Memory B cell (primary cell): ENCODE results near the gene SLC12A5.
"Not testable (repeated sequence)": the region's sequence is repeated elsewhere in the genome, so short reads cannot be mapped to it uniquely, and the experiment has no call there.

Experiments
- ATAC-seq: fragments of 150-1000 bp; cut with Tn5 transposase; 2 replicates; pipeline ENCODE4 v1.10.0; 2021; ENCODE audit warnings: low read depth, mild to moderate bottlenecking, moderate library complexity
- DNase-seq, 2 donors: peaks; one replicate each; pipeline ENCODE4 v3.0.0; 2022; ENCODE audit warnings: low spot score in 2 of 2
- H3K27ac Mint-ChIP-seq: one replicate; pipeline ENCODE4 v1.8.0; 2022; ENCODE audit warnings: mild to moderate bottlenecking, moderate library complexity, mixed read lengths
- H3K27me3 Mint-ChIP-seq: one replicate; pipeline ENCODE4 v1.8.0; 2022; ENCODE audit warnings: mixed read lengths
- H3K36me3 Mint-ChIP-seq: one replicate; pipeline ENCODE4 v1.8.0; 2022; ENCODE audit warnings: mild to moderate bottlenecking, mixed read lengths
- H3K4me1 Mint-ChIP-seq: one replicate; pipeline ENCODE4 v1.8.0; 2022; ENCODE audit warnings: mixed read lengths
- H3K4me3 Mint-ChIP-seq: one replicate; pipeline ENCODE4 v1.8.0; 2022; ENCODE audit warnings: mild to moderate bottlenecking, moderate library complexity, mixed read lengths
- H3K9me3 Mint-ChIP-seq: one replicate; pipeline ENCODE4 v1.8.0; 2022; ENCODE audit warnings: mixed read lengths

Gene SLC12A5

GRCh38 chr20:46077642-46078305 lies 48.8 kb downstream of the SLC12A5 start:
- Mint-ChIP-seq H3K27me3 (no peaks in the 10 kb centered on the region), H3K9me3 (no peaks in the 10 kb centered on the region), H3K36me3 (peaks cover 20% of the 10 kb centered on the region), H3K4me3 (no peak overlapping the region), H3K4me1 (peaks cover 14% of the 10 kb centered on the region), H3K27ac (no peak overlapping the region)
- ATAC-seq (no peak), DNase-seq (no peak)

GRCh38 chr20:46078954-46079353 lies 49.9 kb downstream of the SLC12A5 start:
- no peak overlapping the region for H3K27ac Mint-ChIP-seq
- no peak for DNase-seq
- H3K27me3 Mint-ChIP-seq, result no peaks in the 10 kb centered on the region

GRCh38 chr20:46081074-46081473 lies 52.1 kb downstream of the SLC12A5 start:
- Mint-ChIP-seq H3K4me3 (no peak overlapping the region), H3K27ac (no peak overlapping the region), H3K9me3 (no peaks in the 10 kb centered on the region), H3K36me3 (peaks cover 10% of the 10 kb centered on the region), H3K27me3 (no peaks in the 10 kb centered on the region), H3K4me1 (peaks cover 25% of the 10 kb centered on the region)
- ATAC-seq, result no peak
- DNase-seq, result no peak

More at GRCh38 chr20:46078954-46079353, 49.9 kb downstream of the SLC12A5 start:
- Mint-ChIP-seq H3K4me1 (peaks cover 16% of the 10 kb centered on the region), H3K4me3 (no peak overlapping the region), H3K36me3 (peaks cover 20% of the 10 kb centered on the region), H3K9me3 (no peaks in the 10 kb centered on the region)
- no peak for ATAC-seq

- no peaks in the 10 kb centered on the region for H3K9me3 Mint-ChIP-seq
- peaks cover 42% of the 10 kb centered on the region for H3K4me1 Mint-ChIP-seq
- no peak overlapping the region for H3K4me3 Mint-ChIP-seq
- no peak for ATAC-seq
- no peak for DNase-seq
- peak overlapping the region; percentile 32 for H3K27ac Mint-ChIP-seq
- peaks cover 6% of the 10 kb centered on the region for H3K36me3 Mint-ChIP-seq
- H3K27me3 Mint-ChIP-seq, result no peaks in the 10 kb centered on the region
Observed at GRCh38 chr20:46083101-46083500, 54.1 kb downstream of the SLC12A5 start.

GRCh38 chr20:46083531-46084061 lies 54.6 kb downstream of the SLC12A5 start:
- no peak for ATAC-seq
- Mint-ChIP-seq H3K27ac (peak overlapping the region; percentile 32), H3K36me3 (peaks cover 5% of the 10 kb centered on the region), H3K9me3 (no peaks in the 10 kb centered on the region), H3K4me1 (peaks cover 46% of the 10 kb centered on the region), H3K27me3 (no peaks in the 10 kb centered on the region), H3K4me3 (no peak overlapping the region)
- DNase-seq, result no peak

GRCh38 chr20:46084805-46085178 lies 55.8 kb downstream of the SLC12A5 start:
- Mint-ChIP-seq H3K36me3 (peaks cover 5% of the 10 kb centered on the region), H3K27ac (peak overlapping the region; percentile 1), H3K27me3 (no peaks in the 10 kb centered on the region), H3K9me3 (no peaks in the 10 kb centered on the region), H3K4me1 (peaks cover 47% of the 10 kb centered on the region), H3K4me3 (no peak overlapping the region)
- ATAC-seq (no peak), DNase-seq (no peak)

- Mint-ChIP-seq H3K4me3 (peak overlapping the region; percentile 24), H3K4me1 (peaks cover 49% of the 10 kb centered on the region), H3K27ac (peak overlapping the region; percentile 1), H3K27me3 (no peaks in the 10 kb centered on the region), H3K36me3 (peaks cover 5% of the 10 kb centered on the region), H3K9me3 (no peaks in the 10 kb centered on the region)
- ATAC-seq, result no peak
- DNase-seq, result no peak
Observed at GRCh38 chr20:46085179-46085851, 56.3 kb downstream of the SLC12A5 start.

GRCh38 chr20:46087161-46087560 lies 58.1 kb downstream of the SLC12A5 start:
- Mint-ChIP-seq H3K27ac (no peak overlapping the region), H3K4me1 (peaks cover 43% of the 10 kb centered on the region)

GRCh38 chr20:46088409-46089166 lies 59.6 kb downstream of the SLC12A5 start:
- no peaks in the 10 kb centered on the region for H3K27me3 Mint-ChIP-seq
- no peak for ATAC-seq

More at GRCh38 chr20:46087161-46087560, 58.1 kb downstream of the SLC12A5 start:
- Mint-ChIP-seq H3K27me3 (no peaks in the 10 kb centered on the region), H3K9me3 (no peaks in the 10 kb centered on the region), H3K4me3 (no peak overlapping the region), H3K36me3 (peaks cover 5% of the 10 kb centered on the region)
- ATAC-seq (no peak), DNase-seq (no peak)

GRCh38 chr20:46089167-46089416 lies 60.1 kb downstream of the SLC12A5 start:
- Mint-ChIP-seq H3K27ac (peak overlapping the region; percentile 90), H3K27me3 (no peaks in the 10 kb centered on the region), H3K36me3 (peaks cover 5% of the 10 kb centered on the region), H3K4me3 (peak overlapping the region; percentile 86), H3K4me1 (peaks cover 36% of the 10 kb centered on the region), H3K9me3 (no peaks in the 10 kb centered on the region)
- peak; percentile 37 for ATAC-seq
- no peak for DNase-seq

More at GRCh38 chr20:46088409-46089166, 59.6 kb downstream of the SLC12A5 start:
- peak overlapping the region; percentile 86 for H3K4me3 Mint-ChIP-seq
- DNase-seq, result no peak
- H3K9me3 Mint-ChIP-seq, result no peaks in the 10 kb centered on the region
- H3K36me3 Mint-ChIP-seq, result peaks cover 5% of the 10 kb centered on the region
- peak overlapping the region; percentile 90 for H3K27ac Mint-ChIP-seq
- H3K4me1 Mint-ChIP-seq, result peaks cover 37% of the 10 kb centered on the region

- Mint-ChIP-seq H3K27me3 (no peaks in the 10 kb centered on the region), H3K4me3 (peak within 1 kb of the TSS; percentile 86), H3K36me3 (peaks cover 5% of the 10 kb centered on the region), H3K4me1 (peaks cover 33% of the 10 kb centered on the region), H3K9me3 (no peaks in the 10 kb centered on the region), H3K27ac (peak within 1 kb of the TSS; percentile 90)
- ATAC-seq, result peak; percentile 85
- peak; percentile 88 to 94 for DNase-seq
Observed at GRCh38 chr20:46089417-46090388, 60.7 kb downstream of the SLC12A5 start, which contains the start of gene NCOA5. NCOA5 (minus strand) TSS chr20:46089962; CDS start chr20:46079424, 10,538 bp downstream.

- H3K27me3 Mint-ChIP-seq, ATAC-seq, H3K9me3 Mint-ChIP-seq, H3K36me3 Mint-ChIP-seq, DNase-seq, H3K27ac Mint-ChIP-seq, H3K4me3 Mint-ChIP-seq: not testable (repeated sequence)
- H3K4me1 Mint-ChIP-seq, result peaks cover 17% of the 10 kb centered on the region
Observed at GRCh38 chr20:46091622-46092535, 62.9 kb downstream of the SLC12A5 start.
